ENCODE data around the gene UBE2F. TPM values are rescaled to one million over a fixed set of nuclear protein-coding genes. Genes with fewer than 3 reads are reported as not detected.

UBE2F gene
- total RNA-seq, 1 experiment from 2014 or later: 44.9 TPM

DNA sequence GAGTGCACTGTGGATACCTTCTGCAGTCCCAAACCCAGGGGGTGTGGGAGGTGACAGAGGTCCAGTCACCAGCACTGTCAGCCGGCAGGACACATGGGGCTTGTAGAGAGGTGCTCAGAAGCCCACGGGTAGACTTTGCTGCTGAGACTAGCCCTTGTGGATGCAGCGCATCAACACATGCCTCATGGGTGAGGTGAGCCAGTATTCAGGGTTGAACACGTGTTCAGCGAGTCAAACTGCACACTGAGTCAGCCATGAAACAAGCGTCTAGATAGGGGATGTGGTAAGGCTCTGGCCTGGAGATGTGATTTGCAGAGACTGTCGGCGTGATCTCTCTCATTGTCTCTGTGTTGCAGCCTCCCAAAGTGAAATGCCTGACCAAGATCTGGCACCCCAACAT, 58.2 kb downstream of the UBE2F start:
- intact Hi-C loops (cut with micrococcal nuclease; ENCODE audit: unreplicated experiment): no loop called here
- no peak overlapping the region for H3K27ac ChIP-seq (ENCODE audit: low read length)
- POLR2A ChIA-PET: no interaction called here
- in situ Hi-C loops (cut with HindIII; ENCODE audit: low pct_unique_long_range_greater_than_20kb, low sequenced_read_pairs): no loop called here
- no peak overlapping the region for H3K4me3 ChIP-seq (ENCODE audit: low read depth in 2 of 2, low read length in 2 of 2)
- H3K36me3 ChIP-seq (ENCODE audit: control insufficient read depth, insufficient read depth, low read length): no peaks in the 10 kb centered on the region; the same call in 1 of the 2 replicates
- no peaks in the 10 kb centered on the region for H3K4me1 ChIP-seq (ENCODE audit: control insufficient read depth, insufficient read depth, low read length)
- CTCF ChIA-PET: no interaction called here
- DNase-seq (ENCODE audit: low read depth, low spot score) (no peak), ATAC-seq (no peak)
- H3K27me3 ChIP-seq (ENCODE audit: control insufficient read depth, insufficient read depth, low read length): no peaks in the 10 kb centered on the region
- BruUV-seq (replicated peaks): no TSS peak
- no peaks in the 10 kb centered on the region for H3K9me3 ChIP-seq (ENCODE audit: control insufficient read depth, insufficient read depth, low read depth, low read length)
- TF ChIP-seq TCF7L2 (IDR thresholded peaks at IDR 0.05; ENCODE audit: low read depth, low read length) (no peak), POLR2AphosphoS5 (IDR thresholded peaks at IDR 0.05; ENCODE audit: low read depth, low read length) (no peak), SIN3A (IDR thresholded peaks at IDR 0.05; ENCODE audit: borderline replicate concordance, insufficient read depth, low read depth, low read length) (no peak)

DNA sequence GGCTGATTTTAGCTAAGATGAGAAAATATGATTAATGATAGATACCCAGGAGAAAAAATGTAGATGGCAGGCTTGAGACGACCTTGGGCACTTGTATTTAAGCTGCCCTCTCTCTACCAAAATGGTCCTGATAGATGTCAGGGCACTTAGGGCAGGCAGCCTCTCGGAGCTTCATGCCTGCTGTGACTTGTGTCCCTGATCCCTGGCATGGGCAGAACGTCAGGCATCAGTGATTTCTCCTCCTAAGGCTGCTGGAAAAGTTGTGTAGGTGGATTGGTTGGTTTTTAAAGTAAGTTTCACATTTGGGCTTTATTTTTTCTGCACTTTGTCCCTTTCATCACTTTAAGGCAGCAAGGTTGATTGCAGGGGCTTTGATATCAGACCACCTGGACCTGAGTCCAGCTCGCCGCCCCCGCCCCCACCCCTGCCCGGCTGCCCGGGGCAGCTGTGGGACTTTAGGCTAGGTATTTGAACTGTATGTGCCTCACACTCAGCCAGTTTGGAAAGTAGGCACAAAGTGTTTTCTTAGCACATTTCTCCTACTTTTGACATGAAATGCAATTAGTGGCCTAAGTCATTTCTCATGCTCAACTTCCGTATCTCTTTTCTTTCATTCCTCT, 59.0 kb downstream of the UBE2F start:
- no peaks in the 10 kb centered on the region; the same call in 1 of the 2 replicates for H3K36me3 ChIP-seq (ENCODE audit: control insufficient read depth, insufficient read depth, low read length)
- DNase-seq (ENCODE audit: low read depth, low spot score): no peak
- H3K4me1 ChIP-seq (ENCODE audit: control insufficient read depth, insufficient read depth, low read length): no peaks in the 10 kb centered on the region
- no peak overlapping the region for H3K27ac ChIP-seq (ENCODE audit: low read length)
- no peaks in the 10 kb centered on the region for H3K27me3 ChIP-seq (ENCODE audit: control insufficient read depth, insufficient read depth, low read length)
- ChIA-PET CTCF (no interaction called here), POLR2A (no interaction called here)
- in situ Hi-C loops (cut with HindIII; ENCODE audit: low pct_unique_long_range_greater_than_20kb, low sequenced_read_pairs): no loop called here
- TF ChIP-seq, protein P1, sequence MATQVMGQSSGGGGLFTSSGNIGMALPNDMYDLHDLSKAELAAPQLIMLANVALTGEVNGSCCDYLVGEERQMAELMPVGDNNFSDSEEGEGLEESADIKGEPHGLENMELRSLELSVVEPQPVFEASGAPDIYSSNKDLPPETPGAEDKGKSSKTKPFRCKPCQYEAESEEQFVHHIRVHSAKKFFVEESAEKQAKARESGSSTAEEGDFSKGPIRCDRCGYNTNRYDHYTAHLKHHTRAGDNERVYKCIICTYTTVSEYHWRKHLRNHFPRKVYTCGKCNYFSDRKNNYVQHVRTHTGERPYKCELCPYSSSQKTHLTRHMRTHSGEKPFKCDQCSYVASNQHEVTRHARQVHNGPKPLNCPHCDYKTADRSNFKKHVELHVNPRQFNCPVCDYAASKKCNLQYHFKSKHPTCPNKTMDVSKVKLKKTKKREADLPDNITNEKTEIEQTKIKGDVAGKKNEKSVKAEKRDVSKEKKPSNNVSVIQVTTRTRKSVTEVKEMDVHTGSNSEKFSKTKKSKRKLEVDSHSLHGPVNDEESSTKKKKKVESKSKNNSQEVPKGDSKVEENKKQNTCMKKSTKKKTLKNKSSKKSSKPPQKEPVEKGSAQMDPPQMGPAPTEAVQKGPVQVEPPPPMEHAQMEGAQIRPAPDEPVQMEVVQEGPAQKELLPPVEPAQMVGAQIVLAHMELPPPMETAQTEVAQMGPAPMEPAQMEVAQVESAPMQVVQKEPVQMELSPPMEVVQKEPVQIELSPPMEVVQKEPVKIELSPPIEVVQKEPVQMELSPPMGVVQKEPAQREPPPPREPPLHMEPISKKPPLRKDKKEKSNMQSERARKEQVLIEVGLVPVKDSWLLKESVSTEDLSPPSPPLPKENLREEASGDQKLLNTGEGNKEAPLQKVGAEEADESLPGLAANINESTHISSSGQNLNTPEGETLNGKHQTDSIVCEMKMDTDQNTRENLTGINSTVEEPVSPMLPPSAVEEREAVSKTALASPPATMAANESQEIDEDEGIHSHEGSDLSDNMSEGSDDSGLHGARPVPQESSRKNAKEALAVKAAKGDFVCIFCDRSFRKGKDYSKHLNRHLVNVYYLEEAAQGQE (IDR thresholded peaks at IDR 0.05; ENCODE audit: insufficient read depth in 1 of 2, low read depth in 2 of 2, low read length in 1 of 2): no peak
- TF ChIP-seq TCF7L2 (IDR thresholded peaks at IDR 0.05; ENCODE audit: low read depth, low read length) (no peak), SIN3A (IDR thresholded peaks at IDR 0.05; ENCODE audit: borderline replicate concordance, insufficient read depth, low read depth, low read length) (no peak), POLR2AphosphoS5 (IDR thresholded peaks at IDR 0.05; ENCODE audit: low read depth, low read length) (no peak)
- TF ChIP-seq, protein P2, sequence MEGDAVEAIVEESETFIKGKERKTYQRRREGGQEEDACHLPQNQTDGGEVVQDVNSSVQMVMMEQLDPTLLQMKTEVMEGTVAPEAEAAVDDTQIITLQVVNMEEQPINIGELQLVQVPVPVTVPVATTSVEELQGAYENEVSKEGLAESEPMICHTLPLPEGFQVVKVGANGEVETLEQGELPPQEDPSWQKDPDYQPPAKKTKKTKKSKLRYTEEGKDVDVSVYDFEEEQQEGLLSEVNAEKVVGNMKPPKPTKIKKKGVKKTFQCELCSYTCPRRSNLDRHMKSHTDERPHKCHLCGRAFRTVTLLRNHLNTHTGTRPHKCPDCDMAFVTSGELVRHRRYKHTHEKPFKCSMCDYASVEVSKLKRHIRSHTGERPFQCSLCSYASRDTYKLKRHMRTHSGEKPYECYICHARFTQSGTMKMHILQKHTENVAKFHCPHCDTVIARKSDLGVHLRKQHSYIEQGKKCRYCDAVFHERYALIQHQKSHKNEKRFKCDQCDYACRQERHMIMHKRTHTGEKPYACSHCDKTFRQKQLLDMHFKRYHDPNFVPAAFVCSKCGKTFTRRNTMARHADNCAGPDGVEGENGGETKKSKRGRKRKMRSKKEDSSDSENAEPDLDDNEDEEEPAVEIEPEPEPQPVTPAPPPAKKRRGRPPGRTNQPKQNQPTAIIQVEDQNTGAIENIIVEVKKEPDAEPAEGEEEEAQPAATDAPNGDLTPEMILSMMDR (IDR thresholded peaks at IDR 0.05): no peak
- no peak overlapping the region for H3K4me3 ChIP-seq (ENCODE audit: low read depth in 2 of 2, low read length in 2 of 2)
- H3K9me3 ChIP-seq (ENCODE audit: control insufficient read depth, insufficient read depth, low read depth, low read length): no peaks in the 10 kb centered on the region
- intact Hi-C loops (cut with micrococcal nuclease; ENCODE audit: unreplicated experiment): no loop called here
- no peak for ATAC-seq
- BruUV-seq (replicated peaks): no TSS peak

DNA sequence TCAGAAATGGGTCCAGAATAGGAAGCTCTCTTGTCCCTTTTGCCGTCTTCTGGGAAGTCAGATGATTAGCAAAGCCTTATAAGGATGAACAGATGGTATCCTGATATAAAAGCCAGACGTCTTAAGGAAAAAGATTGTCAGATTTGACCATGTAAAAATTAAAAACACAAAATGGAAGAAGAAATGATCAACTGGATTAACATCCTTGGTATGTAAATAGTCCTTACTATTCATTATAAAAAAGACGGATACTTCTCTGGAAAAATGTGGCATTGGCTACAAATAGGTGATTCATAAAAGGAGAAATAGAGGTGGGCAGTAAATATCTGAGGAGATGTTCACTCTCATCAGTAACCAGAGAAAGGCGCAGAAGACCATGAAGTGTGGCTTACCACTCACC, 60.2 kb downstream of the UBE2F start:
- BruUV-seq (replicated peaks): no TSS peak

More for the DNA sequence above, 60.2 kb downstream of the UBE2F start:
- DNase-seq (ENCODE audit: low read depth, low spot score) (no peak), ATAC-seq (no peak)
- Histone ChIP-seq H3K36me3 (ENCODE audit: control insufficient read depth, insufficient read depth, low read length) (no peaks in the 10 kb centered on the region; the same call in 1 of the 2 replicates), H3K27ac (ENCODE audit: low read length) (no peak overlapping the region), H3K4me1 (ENCODE audit: control insufficient read depth, insufficient read depth, low read length) (no peaks in the 10 kb centered on the region), H3K9me3 (ENCODE audit: control insufficient read depth, insufficient read depth, low read depth, low read length) (no peaks in the 10 kb centered on the region), H3K27me3 (ENCODE audit: control insufficient read depth, insufficient read depth, low read length) (no peaks in the 10 kb centered on the region), H3K4me3 (ENCODE audit: low read depth in 2 of 2, low read length in 2 of 2) (no peak overlapping the region)
- ChIA-PET CTCF (no interaction called here), POLR2A (no interaction called here)
- TF ChIP-seq, protein P2 (IDR thresholded peaks at IDR 0.05): no peak
- TF ChIP-seq, protein P1 (IDR thresholded peaks at IDR 0.05; ENCODE audit: insufficient read depth in 1 of 2, low read depth in 2 of 2, low read length in 1 of 2): no peak
- TF ChIP-seq POLR2AphosphoS5 (IDR thresholded peaks at IDR 0.05; ENCODE audit: low read depth, low read length) (no peak), SIN3A (IDR thresholded peaks at IDR 0.05; ENCODE audit: borderline replicate concordance, insufficient read depth, low read depth, low read length) (no peak), TCF7L2 (IDR thresholded peaks at IDR 0.05; ENCODE audit: low read depth, low read length) (no peak)
- intact Hi-C loops (cut with micrococcal nuclease; ENCODE audit: unreplicated experiment) (no loop called here), in situ Hi-C loops (cut with HindIII; ENCODE audit: low pct_unique_long_range_greater_than_20kb, low sequenced_read_pairs) (no loop called here)
